H1 (cell line): Measurements from ENCODE around the gene PHAX. TPM values are rescaled to one million over a fixed set of nuclear protein-coding genes. Genes with fewer than 3 reads are reported as not detected.

Source experiments
- CEBPB ChIP-seq: IDR thresholded peaks from 2 replicates; pipeline ENCODE4 v1.6.1; 2012; ENCODE audit warnings: low read depth, low read length
- CTBP2 ChIP-seq: IDR thresholded peaks from 2 replicates; pipeline ENCODE4 v1.7.0; 2011; ENCODE audit warnings: borderline replicate concordance, mild to moderate bottlenecking, moderate library complexity, mixed read lengths, low read length; ENCODE audit not compliant: insufficient read depth, insufficient read length
- CTCF ChIP-seq, 3 experiments: IDR thresholded peaks; 1 replicate in 2 of 3; 2 replicates in 1 of 3; pipeline versions ENCODE4 v1.5.1 to v1.6.1; 2011; ENCODE audit warnings: low read length in 3 of 3, mild to moderate bottlenecking in 3 of 3, inconsistent platforms in 2 of 3, low read depth in 1 of 3, moderate library complexity in 1 of 3; ENCODE audit not compliant: insufficient read depth in 1 of 3; ENCODE audit errors: control extremely low read depth in 1 of 3
- FOSL1 ChIP-seq: IDR thresholded peaks from 2 replicates; pipeline ENCODE4 v1.6.1; 2011; ENCODE audit warnings: mild to moderate bottlenecking, low read depth, low read length, moderate library complexity; ENCODE audit not compliant: insufficient read depth
- HDAC2 ChIP-seq, 2 experiments: fragments of 300-600 bp in 1 of 2; sonication (generic) in 1 of 2; IDR thresholded peaks; 2 replicates each; pipeline ENCODE4 v1.6.1; 2011 to 2012; ENCODE audit warnings: low read depth in 2 of 2, low read length in 2 of 2, mild to moderate bottlenecking in 2 of 2, moderate library complexity in 2 of 2, borderline replicate concordance in 1 of 2, inconsistent platforms in 1 of 2
- JUND ChIP-seq: IDR thresholded peaks from 2 replicates; pipeline ENCODE4 v1.6.1; 2011; ENCODE audit warnings: mild to moderate bottlenecking, improper control_type of control experiment, low read length
- RAD21 ChIP-seq, 2 experiments: IDR thresholded peaks in 1 of 2; conservative IDR thresholded peaks in 1 of 2; 2 replicates each; pipeline ENCODE4 v1.6.1; 2011; ENCODE audit warnings: low read depth in 2 of 2, low read length in 2 of 2, improper control_type of control experiment in 1 of 2, inconsistent platforms in 1 of 2, mild to moderate bottlenecking in 1 of 2, moderate library complexity in 1 of 2
- polyA plus RNA-seq, 7 experiments: library from polyadenylated mRNA; depleted of rRNA in 3 of 7; stranded (reverse) in 5 of 7; unstranded in 2 of 7; fragments of >200 nt in 5 of 7; fragments of 200-250 nt in 2 of 7; gene quantifications; 1 replicate in 5 of 7; 2 replicates in 1 of 7; 4 replicates in 1 of 7; pipeline versions ENCODE4 v1.2.1 to v1.2.3, GENCODE V29; 2011 to 2013; ENCODE audit warnings: missing spikeins in 2 of 7, mixed read lengths in 2 of 7
- total RNA-seq: library from RNA; stranded (reverse); fragmentation: NEBNext Ultra II Directional; extraction: Animal tissue kit (Norgen Biotek cat#: 25700); gene quantifications from 2 replicates; pipeline ENCODE4 v1.2.1, GENCODE V29; 2021

PHAX gene
- total and polyA plus RNA-seq, 2 of the 8 experiments (the other 6 are each of a cell fraction or from before 2014, with no cell fraction given) = 32.1 to 59.5 TPM

DNA sequence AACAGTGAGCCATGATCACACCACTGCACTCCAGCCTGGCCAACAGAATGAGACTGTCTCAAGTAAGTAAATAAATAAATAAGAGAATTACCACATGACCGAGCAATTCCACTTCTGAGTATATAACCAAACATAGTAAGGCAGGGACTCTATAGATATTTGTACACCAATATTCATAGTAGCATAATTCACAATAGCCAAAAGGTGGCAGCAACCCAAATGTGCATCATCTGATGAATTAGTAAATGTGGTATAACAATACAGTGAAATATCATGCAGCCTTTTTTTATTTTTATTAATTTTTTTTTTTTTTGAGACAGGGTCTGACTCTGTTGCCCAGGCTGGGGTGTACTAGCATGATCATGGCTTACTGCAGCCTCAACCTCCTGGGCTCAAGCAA, 38.8 kb upstream of the PHAX start (continued):
- TF ChIP-seq CTCF (IDR thresholded peaks at IDR 0.05; ENCODE audit: control extremely low read depth in 1 of 3, insufficient read depth in 1 of 3, low read depth in 1 of 3, low read length in 3 of 3) (no peak), JUND (no peak), CEBPB (no peak), RAD21 (IDR thresholded peaks at IDR 0.05 in 1 of 2, conservative IDR thresholded peaks at IDR 0.05 in 1 of 2; ENCODE audit: low read depth in 2 of 2, low read length in 2 of 2) (no peak), HDAC2 (IDR thresholded peaks at IDR 0.05; ENCODE audit: borderline replicate concordance in 1 of 2, low read depth in 2 of 2, low read length in 2 of 2) (no peak), CTBP2 (no peak), FOSL1 (no peak)
